Measurements from ENCODE around the gene SPTBN1.

GRCh38 chr2:54558188-54559005 is 102.3 kb downstream of the SPTBN1 start:
- TF ChIP-seq, protein P1, sequence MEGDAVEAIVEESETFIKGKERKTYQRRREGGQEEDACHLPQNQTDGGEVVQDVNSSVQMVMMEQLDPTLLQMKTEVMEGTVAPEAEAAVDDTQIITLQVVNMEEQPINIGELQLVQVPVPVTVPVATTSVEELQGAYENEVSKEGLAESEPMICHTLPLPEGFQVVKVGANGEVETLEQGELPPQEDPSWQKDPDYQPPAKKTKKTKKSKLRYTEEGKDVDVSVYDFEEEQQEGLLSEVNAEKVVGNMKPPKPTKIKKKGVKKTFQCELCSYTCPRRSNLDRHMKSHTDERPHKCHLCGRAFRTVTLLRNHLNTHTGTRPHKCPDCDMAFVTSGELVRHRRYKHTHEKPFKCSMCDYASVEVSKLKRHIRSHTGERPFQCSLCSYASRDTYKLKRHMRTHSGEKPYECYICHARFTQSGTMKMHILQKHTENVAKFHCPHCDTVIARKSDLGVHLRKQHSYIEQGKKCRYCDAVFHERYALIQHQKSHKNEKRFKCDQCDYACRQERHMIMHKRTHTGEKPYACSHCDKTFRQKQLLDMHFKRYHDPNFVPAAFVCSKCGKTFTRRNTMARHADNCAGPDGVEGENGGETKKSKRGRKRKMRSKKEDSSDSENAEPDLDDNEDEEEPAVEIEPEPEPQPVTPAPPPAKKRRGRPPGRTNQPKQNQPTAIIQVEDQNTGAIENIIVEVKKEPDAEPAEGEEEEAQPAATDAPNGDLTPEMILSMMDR (IDR thresholded peaks at IDR 0.05): no peak
- no peak for TF ChIP-seq EP300 (IDR thresholded peaks at IDR 0.05)

Data from ovary (tissue), 3 donors.